ENCODE data around the gene LCE3E. TPM values are rescaled to one million over a fixed set of nuclear protein-coding genes. Genes with fewer than 3 reads are reported as not detected.
"Not testable (repeated sequence)": the region's sequence is repeated elsewhere in the genome, so short reads cannot be mapped to it uniquely, and the experiment has no call there.

LCE3E gene
- total RNA-seq, 4 donors from 2014 or later = not detected

- no peak overlapping the region for H3K4me3 ChIP-seq
- H3K36me3 ChIP-seq = no peaks in the 10 kb centered on the region
- H3K27ac ChIP-seq = no peak overlapping the region
- H3K4me1 ChIP-seq = no peaks in the 10 kb centered on the region
- DNase-seq (ENCODE audit: low spot score in 2 of 2) = no peak
- H3K9me3 ChIP-seq = peaks cover 0 to 14% (median 2%) of the 10 kb centered on the region in 4 donors
- H3K27me3 ChIP-seq = no peaks in the 10 kb centered on the region
- WGBS, 2 donors = 64 to 68% methylated on average over 2 of the region's 2 CpGs
- no peak for TF ChIP-seq EP300 (IDR thresholded peaks at IDR 0.05)
- no peak for TF ChIP-seq CTCF (IDR thresholded peaks at IDR 0.05)
- no peak for TF ChIP-seq POLR2A (IDR thresholded peaks at IDR 0.05)
Measured at GRCh38 chr1:152565115-152565514, 1.5 kb downstream of the LCE3E start.

- H3K4me3 ChIP-seq; H3K27ac ChIP-seq; H3K4me1 ChIP-seq; DNase-seq (ENCODE audit: low spot score in 2 of 2); H3K27me3 ChIP-seq; H3K36me3 ChIP-seq: not testable (repeated sequence)
- 80 to 100% methylated on average over 1 of the region's 1 CpG for WGBS, 2 donors
- H3K9me3 ChIP-seq = peaks cover 0 to 13% (median 0%) of the 10 kb centered on the region in 4 donors
Measured at GRCh38 chr1:152548358-152548757, 18.2 kb downstream of the LCE3E start.

GRCh38 chr1:152546704-152547103 is 19.9 kb downstream of the LCE3E start:
- 40 to 73% methylated on average over 1 of the region's 1 CpG for WGBS, 2 donors

GRCh38 chr1:152543820-152544219 is 22.8 kb downstream of the LCE3E start:
- H3K27me3 ChIP-seq = no peaks in the 10 kb centered on the region
- 33 to 36% methylated on average over 4 of the region's 4 CpGs for WGBS, 2 donors
- TF ChIP-seq CTCF (IDR thresholded peaks at IDR 0.05) = no peak
- TF ChIP-seq EP300 (IDR thresholded peaks at IDR 0.05) = no peak
- no peak for TF ChIP-seq POLR2A (IDR thresholded peaks at IDR 0.05)
- H3K36me3 ChIP-seq = no peaks in the 10 kb centered on the region
- no peak overlapping the region for H3K27ac ChIP-seq
- DNase-seq (ENCODE audit: low spot score in 2 of 2) = no peak
- no peak overlapping the region for H3K4me3 ChIP-seq
- H3K9me3 ChIP-seq = peaks cover 0 to 13% (median 0%) of the 10 kb centered on the region in 4 donors
- no peaks in the 10 kb centered on the region for H3K4me1 ChIP-seq

More at GRCh38 chr1:152546704-152547103, 19.9 kb downstream of the LCE3E start:
- no peak for DNase-seq (ENCODE audit: low spot score in 2 of 2)
- Histone ChIP-seq H3K27me3 (no peaks in the 10 kb centered on the region), H3K36me3 (no peaks in the 10 kb centered on the region), H3K4me1 (no peaks in the 10 kb centered on the region), H3K27ac (no peak overlapping the region), H3K9me3 (peaks cover 0 to 13% (median 0%) of the 10 kb centered on the region in 4 donors), H3K4me3 (no peak overlapping the region)
- no peak for TF ChIP-seq CTCF (IDR thresholded peaks at IDR 0.05)
- no peak for TF ChIP-seq POLR2A (IDR thresholded peaks at IDR 0.05)
- no peak for TF ChIP-seq EP300 (IDR thresholded peaks at IDR 0.05)

GRCh38 chr1:152539901-152540300 is 26.7 kb downstream of the LCE3E start:
- WGBS, 2 donors = 68 to 74% methylated on average over 2 of the region's 2 CpGs

More at GRCh38 chr1:152539901-152540300, 26.7 kb downstream of the LCE3E start:
- H3K27ac ChIP-seq = no peak overlapping the region
- H3K9me3 ChIP-seq = no peaks in the 10 kb centered on the region
- TF ChIP-seq CTCF (IDR thresholded peaks at IDR 0.05) (no peak), EP300 (IDR thresholded peaks at IDR 0.05) (no peak), POLR2A (IDR thresholded peaks at IDR 0.05) (no peak)
- no peaks in the 10 kb centered on the region for H3K4me1 ChIP-seq
- H3K27me3 ChIP-seq = no peaks in the 10 kb centered on the region
- DNase-seq (ENCODE audit: low spot score in 2 of 2) = no peak
- H3K36me3 ChIP-seq = no peaks in the 10 kb centered on the region
- no peak overlapping the region for H3K4me3 ChIP-seq

Measured in tibial nerve (tissue), 4 donors.